Right cardiac atrium (tissue), 5 donors: ENCODE results near the gene HAUS7. TPM values are rescaled to one million over a fixed set of nuclear protein-coding genes. Genes with fewer than 3 reads are reported as not detected.
A peak's percentile ranks its signal among the peaks of the same experiment; 100 is the strongest.

ENCODE experiments used
- ATAC-seq, 2 donors: fragments of 200-7000 bp; cut with Tn5 transposase; one replicate each; pipeline versions ENCODE4 v1.8.0 to v1.9.1; 2020; ENCODE audit warnings: moderate library complexity in 2 of 2, mild to moderate bottlenecking in 1 of 2
- DNase-seq, 3 donors: peaks; one replicate each; pipeline ENCODE4 v3.0.0-alpha.2; 2020
- H3K27ac ChIP-seq: one replicate; pipeline ENCODE4 v1.5.1; 2013; ENCODE audit warnings: mild to moderate bottlenecking, low read length, control low read depth, moderate library complexity
- H3K27me3 ChIP-seq: one replicate; pipeline ENCODE4 v1.6.1; 2013; ENCODE audit not compliant: control insufficient read depth, insufficient read depth
- H3K4me1 ChIP-seq: one replicate; pipeline ENCODE4 v1.6.1; 2013; ENCODE audit warnings: low read length; ENCODE audit not compliant: control insufficient read depth, insufficient read depth
- H3K4me3 ChIP-seq: one replicate; pipeline ENCODE4 v1.5.1; 2013; ENCODE audit warnings: low read length, control low read depth
- H3K9me3 ChIP-seq: one replicate; pipeline ENCODE4 v1.6.1; 2013; ENCODE audit warnings: low read length; ENCODE audit not compliant: control insufficient read depth
- WGBS: extraction: QIAGEN DNeasy Blood & Tissue Kit; methylation state at CpG from one replicate; pipeline ENCODE4 v1.1.7; 2013; 5-methylcytosine and 5-hydroxymethylcytosine counted together
- intact Hi-C, 4 donors: fragments of 100-400 bp; cut with DNase I; formaldehyde crosslinking; loops; one replicate each; pipeline versions ENCODE4 v1.11.0 to v1.14.0; 2022 to 2023
- polyA plus RNA-seq: library from polyadenylated mRNA; stranded (reverse); fragments of 200-250 nt; gene quantifications from one replicate; pipeline ENCODE4 v1.2.3, GENCODE V29; 2013
- total RNA-seq, 4 donors: library from RNA; stranded (reverse); fragmentation: NEBNext Ultra II Directional; extraction: Animal tissue kit (Norgen Biotek cat#: 25700); gene quantifications; one replicate each; pipeline ENCODE4 v1.2.1, GENCODE V29; 2021
- donor health status: healthy with polysubstance abuse.
- donor health status: DM: no; HTN: yes; CAD: no.
- donor health status: DM: no; HTN: no; CAD: no.
- donor health status: DM: no; HTN: yes; CAD: no; lungs with severe emphysema.
- donor health status: DM: yes; HTN: yes; CAD: no.

HAUS7 gene
- total and polyA plus RNA-seq, 5 donors: 14.5 to 18.3 (median 17.3) TPM

DNA sequence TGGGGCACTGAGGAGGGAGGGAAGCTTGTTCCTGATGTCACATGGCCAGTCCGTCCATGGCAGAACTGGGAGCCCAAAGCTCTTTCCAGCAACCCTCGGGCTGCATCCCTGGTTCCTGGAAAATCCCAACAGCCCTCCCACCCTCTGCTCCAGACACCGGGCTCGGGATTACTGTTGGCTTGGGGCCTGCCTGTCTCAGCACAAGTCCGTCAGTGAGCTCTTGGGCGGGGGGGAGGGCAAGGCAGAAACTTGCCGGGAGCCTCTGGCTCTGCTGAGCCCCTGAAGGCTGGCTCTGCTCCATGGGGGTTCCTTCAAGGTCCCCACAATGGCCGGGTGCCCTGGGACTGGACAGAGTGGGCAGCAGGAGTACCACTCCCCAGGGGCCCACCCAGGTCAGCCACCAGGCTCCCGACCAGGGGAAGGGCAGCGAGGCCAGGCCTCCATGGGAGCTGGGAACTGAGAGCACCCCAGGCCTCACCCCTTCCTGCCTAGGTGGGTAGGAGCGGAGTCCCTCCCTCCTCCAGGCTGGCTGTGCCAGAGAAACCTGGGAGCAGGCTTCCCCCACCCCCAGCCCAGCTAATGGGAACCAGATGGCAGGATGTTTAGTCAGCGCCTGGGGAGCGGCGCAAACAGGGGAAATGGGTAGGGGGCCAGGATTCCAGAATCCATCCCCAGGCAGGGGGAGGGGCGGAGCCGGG is 6.4 kb upstream of the HAUS7 start:
- peak overlapping the region; percentile 87 for H3K27ac ChIP-seq
- ATAC-seq (peak; percentile 56 to 65), DNase-seq (peak; percentile 78 to 88 (median 87))
- WGBS: 38% methylated on average over 16 of the region's 16 CpGs
- intact Hi-C loops: no loop called here
- H3K9me3 ChIP-seq: no peaks in the 10 kb centered on the region
- H3K4me1 ChIP-seq: peaks cover 6% of the 10 kb centered on the region
- H3K4me3 ChIP-seq: no peak overlapping the region
- no peaks in the 10 kb centered on the region for H3K27me3 ChIP-seq

DNA sequence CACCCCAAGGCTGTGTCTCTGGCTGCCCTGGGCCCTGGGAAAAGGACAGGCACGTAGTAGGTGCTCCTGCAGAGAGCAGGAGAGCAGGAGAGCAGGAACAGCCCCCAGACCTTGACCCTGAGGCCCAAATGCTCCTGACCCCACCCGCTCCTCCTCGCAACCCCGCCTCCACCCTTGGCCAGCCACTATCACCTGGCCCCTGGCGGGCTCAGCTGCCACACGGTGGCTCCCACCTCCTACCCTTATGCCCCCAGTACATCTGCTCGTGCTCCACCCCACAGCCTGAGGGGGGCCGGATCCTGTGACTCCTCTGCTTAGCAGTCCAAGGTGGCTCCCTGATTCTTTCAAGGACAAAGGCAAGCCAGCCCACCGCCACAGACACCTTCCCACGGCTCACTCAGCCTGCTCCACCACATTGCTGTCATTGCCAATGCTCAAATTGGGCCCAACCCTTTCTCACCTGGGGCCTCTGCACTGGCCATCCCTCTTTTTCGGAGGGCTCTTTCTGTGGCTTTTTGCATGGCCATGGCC is 5.4 kb upstream of the HAUS7 start:
- WGBS: 91% methylated on average over 11 of the region's 11 CpGs
- Histone ChIP-seq H3K27me3 (no peaks in the 10 kb centered on the region), H3K27ac (no peak overlapping the region), H3K9me3 (no peaks in the 10 kb centered on the region), H3K4me1 (peaks cover 6% of the 10 kb centered on the region), H3K4me3 (no peak overlapping the region)
- intact Hi-C loops: no loop called here
- no peak for ATAC-seq
- peak in 1 of 3 donors; percentile 51 for DNase-seq

DNA sequence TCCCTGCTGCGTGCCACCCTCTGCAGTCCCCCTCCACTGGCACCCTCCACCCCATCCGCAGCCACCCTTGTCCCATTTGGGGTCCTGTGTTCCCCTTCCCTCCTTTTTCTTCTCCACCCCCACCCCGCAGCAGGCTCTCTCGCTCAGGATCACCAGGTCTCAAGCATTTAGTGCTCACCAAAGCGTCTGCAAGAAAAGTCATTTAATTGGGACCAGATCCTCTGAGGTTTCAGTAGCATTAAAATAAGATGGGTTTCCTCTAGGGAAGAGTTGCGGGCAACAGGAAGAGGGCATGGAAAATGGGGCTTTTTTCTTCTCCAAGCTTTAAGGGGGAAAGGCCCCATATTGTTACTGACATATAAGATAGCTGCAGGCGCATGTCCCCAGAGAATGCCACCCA is 4.9 kb upstream of the HAUS7 start:
- Histone ChIP-seq H3K9me3 (no peaks in the 10 kb centered on the region), H3K4me3 (no peak overlapping the region), H3K27me3 (no peaks in the 10 kb centered on the region), H3K27ac (no peak overlapping the region), H3K4me1 (peaks cover 6% of the 10 kb centered on the region)
- 81% methylated on average over 7 of the region's 7 CpGs for WGBS
- ATAC-seq (no peak), DNase-seq (peak in 1 of 3 donors; percentile 54)
- intact Hi-C loops: no loop called here

GRCh38 chrX:153474718-153475117 is 4.3 kb upstream of the HAUS7 start:
- intact Hi-C loops: no loop called here
- DNase-seq: peak; percentile 83 to 93 (median 93)
- H3K9me3 ChIP-seq: no peaks in the 10 kb centered on the region
- ATAC-seq: peak; percentile 13 to 14
- 1% methylated on average over 49 of the region's 59 CpGs for WGBS
- H3K4me3 ChIP-seq: no peak overlapping the region
- no peaks in the 10 kb centered on the region for H3K27me3 ChIP-seq
- H3K27ac ChIP-seq: no peak overlapping the region
- peaks cover 6% of the 10 kb centered on the region for H3K4me1 ChIP-seq

GRCh38 chrX:153474266-153474665 is 3.9 kb upstream of the HAUS7 start:
- WGBS: 73% methylated on average over 10 of the region's 10 CpGs
- DNase-seq (no peak), ATAC-seq (no peak)
- Histone ChIP-seq H3K27ac (no peak overlapping the region), H3K27me3 (no peaks in the 10 kb centered on the region), H3K4me3 (no peak overlapping the region), H3K4me1 (peaks cover 6% of the 10 kb centered on the region), H3K9me3 (no peaks in the 10 kb centered on the region)
- intact Hi-C loops: no loop called here

- ATAC-seq (no peak), DNase-seq (peak in 1 of 3 donors; percentile 55)
- Histone ChIP-seq H3K27me3 (no peaks in the 10 kb centered on the region), H3K9me3 (no peaks in the 10 kb centered on the region), H3K27ac (no peak overlapping the region), H3K4me3 (no peak overlapping the region), H3K4me1 (peaks cover 6% of the 10 kb centered on the region)
- 90% methylated on average over 10 of the region's 10 CpGs for WGBS
- intact Hi-C loops: no loop called here
These were observed 2.8 kb upstream of the HAUS7 start for GRCh38 chrX:153473126-153473525.

GRCh38 chrX:153471663-153472280 is 1.4 kb upstream of the HAUS7 start:
- ATAC-seq (no peak), DNase-seq (peak in 1 of 3 donors; percentile 55)
- WGBS: 65% methylated on average over 11 of the region's 11 CpGs
- H3K9me3 ChIP-seq: no peaks in the 10 kb centered on the region
- intact Hi-C loops: no loop called here
- no peak overlapping the region for H3K4me3 ChIP-seq
- no peak overlapping the region for H3K27ac ChIP-seq
- no peaks in the 10 kb centered on the region for H3K27me3 ChIP-seq
- H3K4me1 ChIP-seq: peaks cover 5% of the 10 kb centered on the region

DNA sequence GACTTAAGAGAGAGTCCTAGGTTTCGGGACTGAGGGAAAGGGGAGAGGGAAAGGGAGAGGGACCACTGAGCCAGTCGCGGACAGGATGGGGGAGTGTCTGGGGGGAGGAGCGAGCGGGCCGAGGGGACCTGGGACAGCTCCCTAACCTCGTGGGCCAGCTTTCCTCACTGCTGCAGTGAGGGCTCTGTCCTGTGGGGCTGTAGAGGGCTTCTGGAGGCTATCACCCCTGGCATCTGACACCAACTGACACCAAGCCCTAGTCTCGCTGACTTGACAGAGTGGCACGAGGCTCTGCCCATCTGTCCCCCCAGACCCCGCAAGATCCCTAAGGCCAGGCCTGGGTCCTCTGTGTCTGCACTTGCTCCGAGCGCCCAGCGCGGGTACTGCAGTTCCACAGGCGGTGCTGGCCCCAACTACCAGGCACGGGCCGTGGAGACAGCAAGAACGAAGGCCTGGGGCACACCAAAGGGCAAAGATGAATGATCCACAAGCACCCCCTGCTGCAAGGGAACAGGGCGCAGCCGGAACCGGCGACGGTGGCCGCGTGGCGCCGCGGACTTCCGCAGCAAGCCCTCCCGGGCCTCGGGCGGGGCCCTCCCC is 465 bp downstream of the HAUS7 start:
- Histone ChIP-seq H3K27ac (peak overlapping the region; percentile 51), H3K4me3 (peak overlapping the region; percentile 57), H3K4me1 (no peaks in the 10 kb centered on the region), H3K27me3 (no peaks in the 10 kb centered on the region), H3K9me3 (no peaks in the 10 kb centered on the region)
- no peak for DNase-seq
- WGBS: under 1% methylated on average over 32 of the region's 32 CpGs
- peak; percentile 43 to 47 for ATAC-seq
- intact Hi-C loops: no loop called here

DNA sequence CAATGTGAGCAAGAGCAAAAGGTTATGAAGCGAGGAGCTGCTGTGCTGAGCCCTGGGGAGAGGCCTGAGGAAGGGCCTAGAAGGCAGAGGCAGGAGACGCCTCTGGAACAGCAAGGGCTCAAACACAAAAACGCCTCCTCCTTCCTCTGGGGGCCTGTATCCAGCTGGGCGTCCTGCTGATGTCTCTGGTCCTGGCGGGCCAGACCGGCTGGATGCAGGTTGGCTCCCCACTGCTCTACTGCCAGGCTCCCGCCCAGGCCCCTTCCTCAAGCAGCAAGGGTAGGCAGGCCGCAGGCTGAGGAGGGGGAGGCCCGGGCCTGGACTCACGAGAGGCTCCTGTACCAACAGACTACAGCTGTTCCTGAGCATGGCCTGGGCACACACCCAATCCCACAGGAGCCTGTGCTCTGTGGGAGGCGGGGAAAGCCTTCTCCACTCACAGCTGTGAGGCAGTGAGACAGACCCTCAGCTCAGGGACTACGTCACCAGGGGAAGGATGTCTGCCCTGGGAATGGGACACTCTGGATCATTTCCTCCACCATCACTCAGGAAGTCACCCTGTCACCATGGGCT is 2.3 kb downstream of the HAUS7 start:
- Histone ChIP-seq H3K27me3 (no peaks in the 10 kb centered on the region), H3K4me1 (no peaks in the 10 kb centered on the region), H3K4me3 (no peak overlapping the region), H3K27ac (no peak overlapping the region), H3K9me3 (no peaks in the 10 kb centered on the region)
- DNase-seq: peak in 1 of 3 donors; percentile 72
- intact Hi-C loops: no loop called here
- 69% methylated on average over 12 of the region's 12 CpGs for WGBS
- no peak for ATAC-seq

DNA sequence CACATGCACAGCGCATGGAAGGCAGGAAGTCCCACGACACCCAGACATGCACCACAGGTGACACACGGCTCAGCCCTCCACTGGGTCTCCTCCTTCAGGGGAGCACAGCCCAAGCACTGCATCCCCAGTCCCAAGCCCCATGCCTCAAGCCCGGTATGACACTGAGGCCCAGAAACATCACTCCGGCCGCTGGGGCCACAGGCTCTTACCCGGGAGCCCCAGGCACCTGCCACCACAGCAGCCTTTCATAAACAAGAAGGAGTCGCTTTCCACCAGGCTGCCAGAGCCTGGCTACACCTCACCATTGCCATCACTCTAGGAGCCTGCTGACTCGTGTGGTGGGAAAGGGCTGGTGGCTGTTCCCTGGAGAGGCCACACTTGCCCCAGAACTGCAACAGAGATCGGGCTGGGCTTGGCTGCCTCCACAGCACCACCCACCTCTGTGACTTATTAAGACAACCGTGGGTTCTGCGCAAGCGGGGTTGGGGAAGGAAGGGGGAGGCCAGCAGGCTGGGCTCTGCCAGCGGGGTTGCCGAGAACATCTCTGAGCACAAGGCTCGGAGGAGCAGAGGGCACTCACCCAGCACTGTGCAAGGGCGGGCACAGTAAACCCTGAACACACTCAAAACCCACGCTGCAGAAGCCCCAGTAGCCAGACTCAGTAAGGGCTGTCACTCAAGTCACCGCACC is 4.5 kb downstream of the HAUS7 start:
- H3K27ac ChIP-seq: no peak overlapping the region
- 84% methylated on average over 19 of the region's 19 CpGs for WGBS
- H3K9me3 ChIP-seq: no peaks in the 10 kb centered on the region
- ATAC-seq: no peak
- DNase-seq: peak in 1 of 3 donors; percentile 49
- intact Hi-C loops: no loop called here
- no peaks in the 10 kb centered on the region for H3K4me1 ChIP-seq
- no peaks in the 10 kb centered on the region for H3K27me3 ChIP-seq
- no peak overlapping the region for H3K4me3 ChIP-seq
